NCI-H2196 (cell line): ENCODE measurements around the gene ZNF354B.
"Not testable (repeated sequence)": the region's sequence is repeated elsewhere in the genome, so short reads cannot be mapped to it uniquely, and the experiment has no call there.

Experiments
- DNase-seq: peaks from one replicate; lab custom pipeline; 2025; ENCODE audit not compliant: unreplicated experiment; lab: John Stamatoyannopoulos, UW

ZNF354B gene

DNA sequence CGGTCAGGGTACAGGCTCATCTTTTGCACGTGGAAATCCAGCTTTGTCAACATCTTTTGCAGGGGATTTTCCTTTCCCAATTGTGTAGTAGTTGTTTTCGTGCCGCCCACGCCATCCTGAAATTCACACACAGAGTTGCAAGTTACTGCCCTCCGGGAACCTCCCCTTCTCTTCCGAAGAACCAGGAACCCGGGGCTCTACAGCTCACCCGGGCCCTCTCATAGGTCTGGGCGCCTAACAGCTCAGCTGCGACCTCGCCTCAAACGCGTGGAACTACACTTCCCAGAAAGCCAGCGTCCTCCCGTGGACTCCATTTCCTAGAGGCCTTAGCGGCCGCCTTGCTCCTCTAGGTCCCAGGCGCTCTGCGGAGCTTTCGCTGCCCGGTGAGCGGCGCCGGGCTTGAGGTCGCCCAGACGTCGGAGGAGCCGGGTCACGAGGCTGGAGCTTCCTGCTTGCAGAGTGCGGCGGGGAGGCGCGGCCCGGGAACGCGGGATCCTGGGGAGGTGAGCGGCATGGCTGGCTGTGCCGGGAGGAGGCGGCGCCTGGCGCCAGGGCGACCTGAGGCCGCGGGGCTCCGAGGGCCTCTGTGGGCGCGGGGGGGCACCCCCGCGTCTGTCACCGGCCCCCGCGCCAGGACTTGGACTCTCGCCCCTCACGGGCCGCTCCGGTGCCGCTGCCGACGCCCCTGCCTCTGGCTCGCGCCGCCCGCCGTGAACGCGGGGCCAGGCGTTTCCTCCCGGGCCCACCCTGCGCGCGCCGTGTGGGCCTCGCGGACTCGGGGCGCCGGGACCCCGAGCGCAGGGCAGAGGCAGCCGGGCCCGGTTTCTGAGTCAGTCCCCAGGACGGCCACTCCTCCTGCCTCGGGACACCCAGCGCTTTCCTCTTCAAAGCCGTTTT, at the start of gene ZNF354B:
Gene ZNF354B (plus strand): TSS at position 329 of the 897 bp plus-strand sequence. CDS start 1,095 bp downstream, outside the sequence.
- peak; percentile 90 for DNase-seq

DNA sequence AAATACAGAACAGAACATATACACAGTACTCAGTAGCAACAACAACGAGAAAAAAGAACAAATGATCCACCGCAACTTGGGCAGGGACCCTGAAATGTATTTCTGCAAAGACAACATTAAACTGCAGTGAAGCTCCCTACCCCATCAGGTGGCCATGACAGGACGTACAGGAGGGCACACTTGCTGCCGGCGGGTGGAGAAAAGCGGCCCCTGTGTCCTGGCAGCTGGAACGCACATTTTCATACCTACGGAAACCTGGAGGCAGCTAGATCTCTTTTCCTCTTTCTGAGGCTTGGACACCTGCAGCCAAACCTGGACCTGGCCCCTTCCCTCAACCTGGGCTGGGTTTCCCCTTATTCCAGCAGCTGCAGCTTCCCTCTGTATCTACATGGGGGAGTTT, 42.2 kb upstream of the ZNF354B start:
- DNase-seq: no peak

DNA sequence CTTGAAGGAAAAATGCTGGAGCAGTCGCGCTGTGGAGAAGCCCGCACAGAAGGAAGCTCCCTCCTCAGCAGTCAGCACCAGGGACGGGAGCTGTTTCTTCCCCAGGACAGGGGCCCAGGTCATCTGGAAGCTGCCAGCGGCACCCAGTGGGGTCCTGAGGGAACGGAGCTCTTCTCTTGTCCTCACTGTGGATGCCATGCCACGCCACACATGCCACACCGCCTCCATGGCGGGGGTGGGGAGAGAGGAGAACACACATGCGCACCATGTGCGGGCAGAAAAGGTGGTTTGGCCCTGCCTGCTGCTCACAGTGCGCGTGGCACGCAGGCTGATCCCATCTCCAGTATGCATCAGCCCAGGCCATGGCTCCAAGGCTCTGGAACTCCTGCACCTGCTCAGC, 41.7 kb upstream of the ZNF354B start:
- DNase-seq: no peak

DNA sequence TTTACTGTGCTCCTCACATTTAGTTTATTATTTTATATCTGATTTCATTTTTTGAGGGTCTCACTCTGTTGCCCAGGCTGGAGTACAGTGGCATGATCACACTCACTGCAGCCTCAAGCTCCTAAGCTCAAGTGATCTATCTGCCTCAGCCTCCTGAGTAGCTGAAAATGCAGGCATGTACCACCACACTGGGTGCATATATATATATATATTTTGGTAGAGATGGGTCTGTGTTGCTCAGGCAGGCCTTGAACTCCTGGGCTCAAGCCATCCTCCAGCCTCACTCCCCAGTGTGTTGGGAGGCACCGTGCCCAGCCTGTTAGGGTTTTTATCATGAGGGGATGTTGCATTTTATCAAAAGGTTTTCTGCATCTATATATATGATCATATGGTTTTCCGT, 39.8 kb upstream of the ZNF354B start:
- no peak for DNase-seq

DNA sequence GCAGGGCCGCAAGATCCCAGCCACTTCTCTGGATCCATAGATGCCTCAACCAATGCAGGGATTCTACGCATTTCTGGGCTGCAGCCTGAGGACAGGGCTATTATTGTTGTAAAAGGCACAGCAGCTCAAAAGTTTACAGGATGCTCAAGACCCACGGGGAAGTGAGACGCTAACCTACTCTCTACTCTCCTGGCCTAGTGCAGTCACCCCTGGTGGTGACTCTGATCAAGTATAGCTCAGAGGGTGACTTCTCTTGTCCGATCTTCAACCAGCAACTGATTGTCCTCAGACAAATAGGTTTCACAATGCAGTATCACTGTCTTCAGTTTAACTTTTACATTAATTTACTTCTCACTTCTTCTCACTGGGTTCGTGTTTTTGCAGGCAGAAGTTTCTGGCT, 34.3 kb upstream of the ZNF354B start:
- no peak for DNase-seq

DNA sequence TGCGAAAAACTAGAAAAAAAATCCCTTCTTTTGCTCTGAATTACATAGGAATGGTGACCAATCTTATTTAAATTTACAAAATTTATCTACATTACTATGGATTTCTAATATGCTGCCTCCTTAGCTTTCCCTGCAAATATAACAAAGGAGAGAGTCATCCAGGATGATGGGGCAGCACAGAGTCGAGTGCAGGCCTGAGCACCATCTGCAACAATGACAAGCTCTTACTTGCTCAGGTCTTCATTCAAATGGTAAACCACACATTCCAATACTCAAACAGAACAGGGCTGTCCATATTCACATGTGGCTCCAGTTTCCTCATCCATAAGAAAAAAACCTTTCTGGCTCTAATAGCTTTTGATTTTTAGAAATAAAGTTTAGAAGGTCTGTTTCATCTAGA, 33.5 kb upstream of the ZNF354B start:
- no peak for DNase-seq

DNA sequence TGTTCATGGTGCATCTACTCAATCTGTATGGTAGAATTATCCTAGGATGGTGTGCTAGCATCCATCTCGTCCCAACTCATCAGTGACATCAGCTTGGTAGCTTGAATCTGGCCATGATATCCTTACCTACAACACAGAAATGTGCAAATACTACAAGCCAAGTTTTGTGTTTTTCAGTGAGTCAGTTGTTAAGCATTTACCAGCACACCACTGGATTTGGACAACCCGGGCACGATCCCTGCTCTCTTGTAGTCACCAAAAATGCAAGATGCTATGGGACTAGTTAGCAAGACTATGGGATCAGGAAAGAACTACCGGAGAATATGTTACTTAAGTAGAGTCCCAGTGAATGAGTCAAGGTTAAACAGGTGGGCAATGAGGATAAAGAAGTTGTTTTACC, 32.1 kb upstream of the ZNF354B start:
- no peak for DNase-seq

DNA sequence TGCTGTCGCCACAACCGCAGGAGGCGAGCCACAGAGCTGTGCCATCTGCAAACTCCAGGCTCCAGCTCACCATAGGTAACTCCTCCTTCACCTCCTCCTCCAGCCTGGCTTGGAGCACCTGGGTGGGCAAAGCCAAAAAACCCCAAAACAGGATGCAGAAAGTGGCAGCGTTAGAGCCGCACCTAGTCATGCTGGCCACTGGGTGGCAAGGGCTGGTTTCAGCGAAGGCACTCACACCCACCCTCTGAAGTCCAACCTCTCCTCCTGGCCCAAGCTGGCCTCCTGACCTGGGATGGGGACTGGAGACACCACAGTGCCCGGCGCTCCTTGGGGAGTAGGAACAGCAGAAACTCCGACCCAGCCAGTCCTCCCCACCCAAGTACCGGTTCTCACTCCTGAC, 28.7 kb upstream of the ZNF354B start:
- no peak for DNase-seq

DNA sequence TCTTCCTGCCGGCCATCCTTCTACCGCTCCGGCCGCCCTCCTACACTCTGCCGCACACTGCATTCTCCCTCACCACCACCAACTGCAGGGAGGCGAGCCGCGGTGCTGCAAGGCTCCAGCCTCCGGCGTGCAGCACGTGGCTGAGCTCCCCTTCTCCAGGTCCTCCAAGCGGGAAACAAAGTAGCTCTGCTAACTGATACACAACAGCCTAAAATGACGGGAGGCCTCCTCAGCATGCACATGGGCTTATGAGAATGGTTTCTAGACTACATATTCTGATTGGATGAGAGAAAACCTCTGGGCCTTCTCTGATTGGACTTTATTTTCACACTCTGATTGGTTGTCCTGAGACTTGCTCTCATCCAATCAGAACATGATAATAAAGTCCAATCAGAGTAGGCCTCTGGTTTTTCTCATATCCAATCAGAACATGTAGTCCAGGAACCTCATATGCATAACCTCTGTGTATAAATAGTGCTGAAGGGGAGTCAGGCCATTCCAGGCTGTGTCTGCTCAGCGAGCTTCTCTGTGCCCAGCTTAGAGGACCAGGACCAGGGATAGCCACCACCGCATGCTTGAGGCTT, 27.0 kb upstream of the ZNF354B start:
- no peak for DNase-seq

DNA sequence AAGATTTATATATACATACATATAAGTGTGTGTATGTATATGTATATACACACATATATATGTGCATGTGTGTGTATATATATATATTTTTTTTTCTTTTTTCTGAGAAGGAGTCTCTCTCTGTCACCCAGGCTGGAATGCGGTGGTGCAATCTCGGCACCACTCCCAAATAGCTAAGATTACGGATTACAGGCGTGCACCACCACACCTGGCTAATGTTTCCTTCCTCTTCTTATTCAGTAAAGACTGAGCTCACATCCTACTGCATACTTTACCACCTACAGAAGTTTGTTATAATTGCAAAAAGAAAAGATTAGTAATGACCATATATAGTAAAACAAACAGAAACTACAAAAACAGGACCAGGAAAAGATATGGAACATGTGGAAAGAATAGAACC, 23.1 kb upstream of the ZNF354B start:
- no peak for DNase-seq

DNA sequence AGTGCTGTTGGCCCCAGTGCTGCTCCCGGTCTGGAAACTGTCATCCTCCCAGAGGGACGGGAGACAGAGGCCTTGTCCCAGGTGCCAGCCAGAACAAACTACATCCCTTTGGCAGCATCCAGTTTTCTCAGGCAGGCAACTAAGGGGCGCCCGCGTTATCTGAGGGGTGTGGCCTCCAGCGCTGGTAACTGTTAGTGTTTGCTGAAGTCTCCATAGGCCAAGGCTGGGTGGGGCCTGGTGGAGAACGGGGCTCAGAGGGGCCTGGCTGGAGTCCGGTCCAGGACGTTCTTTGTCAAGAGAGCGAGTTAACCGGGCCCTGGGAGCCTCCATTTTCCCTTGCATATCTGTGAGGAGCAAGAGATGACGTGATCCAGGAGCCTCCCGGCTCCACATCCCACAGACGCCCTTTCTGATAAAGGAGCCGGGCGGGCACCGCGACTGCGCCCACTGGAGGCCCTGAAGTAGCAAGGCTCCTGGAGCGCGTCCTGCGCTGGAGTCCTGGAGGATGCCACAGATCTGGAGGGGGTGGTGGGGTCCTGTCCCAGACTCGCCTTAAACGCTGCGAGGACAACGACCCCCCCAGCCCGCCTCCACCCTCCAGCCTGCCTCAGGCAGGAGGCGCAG, 20.9 kb upstream of the ZNF354B start:
- DNase-seq: not testable (repeated sequence)

DNA sequence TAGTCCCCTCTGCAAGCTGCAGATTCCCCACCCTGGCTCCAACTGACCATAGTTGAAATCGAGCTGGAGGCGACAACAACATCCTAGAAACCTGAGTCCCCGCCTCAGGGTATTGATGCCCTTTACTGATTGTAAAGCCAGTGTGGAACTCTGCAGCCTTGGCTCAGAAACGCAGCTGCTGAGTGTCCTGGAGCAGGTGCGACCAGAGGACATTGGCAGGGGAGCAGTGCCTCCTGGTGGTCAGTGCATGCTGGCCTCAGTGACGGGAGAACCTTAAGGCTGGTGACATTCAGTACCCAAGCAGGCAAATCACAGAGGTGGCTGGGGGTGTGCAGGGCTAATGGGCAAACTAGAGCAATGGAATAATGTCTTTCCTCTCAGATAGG, 20.4 kb upstream of the ZNF354B start:
- peak; percentile 40 for DNase-seq

DNA sequence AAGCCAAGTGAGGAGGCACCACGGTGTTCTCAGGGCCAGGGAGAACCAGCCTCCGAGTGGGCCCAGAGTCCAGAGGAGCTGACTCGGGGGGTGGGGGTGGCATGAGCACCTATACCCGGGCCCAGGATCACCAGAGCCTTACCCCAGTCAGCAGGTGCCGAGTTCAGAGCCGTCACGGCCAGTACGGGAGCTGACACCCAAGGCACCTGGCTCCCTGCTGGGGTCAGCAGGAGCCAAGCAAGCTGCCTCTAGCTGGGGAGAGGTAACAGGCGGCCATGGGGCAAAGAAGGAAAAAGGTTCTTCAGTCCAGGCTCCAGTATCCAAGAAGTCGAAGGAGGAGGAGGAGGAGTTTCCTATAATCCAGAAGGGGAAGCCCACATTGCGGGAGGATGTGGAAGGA, 19.4 kb upstream of the ZNF354B start:
- DNase-seq: not testable (repeated sequence)

DNA sequence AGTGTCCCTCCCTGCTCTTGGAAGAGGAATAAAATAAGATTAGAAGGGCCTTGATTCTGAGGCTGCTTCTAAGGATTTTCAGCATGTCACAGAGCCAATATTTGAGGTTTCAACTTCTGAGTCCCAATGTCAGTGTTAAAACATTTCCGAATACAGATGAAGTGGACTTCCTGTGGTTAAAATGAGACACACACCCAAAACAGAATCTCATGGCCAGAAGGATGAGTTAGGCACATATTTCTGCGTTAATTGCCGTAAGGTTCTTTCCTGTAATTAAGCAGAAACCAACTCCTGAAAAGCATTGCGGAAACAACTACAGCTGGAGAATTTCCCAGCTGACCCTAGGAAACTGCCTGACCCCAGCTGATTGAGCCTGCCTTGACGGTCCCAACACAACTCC, 10.4 kb upstream of the ZNF354B start:
- no peak for DNase-seq

DNA sequence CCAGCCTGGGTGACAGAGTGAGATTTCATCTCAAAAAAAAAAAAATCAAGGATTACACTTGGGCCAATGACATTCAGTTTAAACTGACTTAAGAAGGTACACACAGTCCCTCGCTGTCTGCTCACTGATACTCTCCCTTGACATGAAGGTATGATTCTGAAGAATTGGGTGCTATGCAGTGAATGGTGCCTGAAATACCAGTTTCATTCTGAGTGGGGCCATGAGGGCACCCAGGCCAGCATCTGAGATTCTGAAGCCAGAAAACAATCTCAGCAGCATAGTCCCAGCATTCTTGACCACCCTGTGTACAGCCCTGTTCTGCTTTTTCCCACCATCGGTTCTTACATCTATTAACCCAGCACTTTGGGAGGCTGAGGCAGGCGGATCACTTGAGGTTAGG, 7.8 kb upstream of the ZNF354B start:
- DNase-seq: no peak

DNA sequence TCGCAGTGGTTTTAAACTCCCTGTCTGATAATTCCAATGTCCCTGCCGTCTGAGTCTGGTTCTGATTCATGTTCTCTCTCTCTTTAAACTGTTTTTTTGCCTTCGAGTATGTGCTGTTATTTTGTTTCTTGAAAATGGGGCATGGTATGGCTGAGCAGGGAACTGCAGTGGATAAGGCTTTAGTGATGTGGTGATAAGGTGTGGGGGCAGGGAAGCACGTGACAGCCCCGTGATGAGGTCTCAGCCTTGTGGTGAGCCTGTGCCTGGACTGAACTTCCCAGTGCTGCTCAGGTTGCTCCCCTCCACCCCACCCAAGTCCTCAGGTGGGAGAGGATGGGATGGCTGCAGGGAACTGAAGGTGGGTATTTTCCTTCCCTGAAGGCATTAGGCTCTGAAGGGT, 5.5 kb upstream of the ZNF354B start:
- no peak for DNase-seq

DNA sequence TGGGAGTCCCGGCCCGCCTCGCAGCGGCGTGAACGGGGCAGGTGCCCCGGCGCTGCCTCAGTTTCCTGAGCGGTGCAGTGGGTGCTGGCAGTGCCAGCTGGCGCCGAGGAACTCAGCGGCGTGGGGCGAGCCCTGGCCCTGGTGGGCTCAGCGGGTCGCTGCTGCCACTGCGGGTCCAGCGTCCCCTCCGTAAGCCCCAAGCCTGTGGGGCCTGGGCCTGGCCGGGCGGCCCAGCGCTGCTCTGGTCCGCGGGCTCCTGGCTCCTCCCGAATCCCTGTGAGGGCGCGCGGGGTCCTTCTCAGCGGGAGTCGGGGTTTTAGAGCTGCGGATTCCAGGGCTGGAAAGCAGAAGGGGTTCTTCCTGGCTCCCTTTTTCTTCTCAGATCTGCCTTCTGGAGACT, 862 bp downstream of the ZNF354B start:
- DNase-seq: not testable (repeated sequence)

DNA sequence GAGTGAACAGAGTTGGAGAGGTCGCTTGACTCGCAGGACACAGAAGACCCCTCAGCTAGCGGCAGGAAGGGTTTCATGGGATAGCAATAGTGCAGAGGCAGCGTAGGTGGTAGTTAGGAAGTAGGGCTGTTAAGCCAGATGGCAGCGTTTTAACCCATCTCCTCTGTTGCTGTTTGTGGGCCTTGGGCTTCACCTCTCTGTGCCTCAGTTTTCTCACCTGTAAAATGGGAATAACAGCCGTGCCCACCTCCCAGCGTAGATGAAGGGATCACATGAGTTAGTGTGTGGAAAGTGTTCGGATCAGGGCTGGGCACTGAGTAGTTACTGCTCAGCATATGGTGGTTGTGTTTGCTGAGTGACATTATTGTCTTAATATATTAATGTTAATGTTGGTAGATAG, 1.9 kb downstream of the ZNF354B start:
- no peak for DNase-seq

DNA sequence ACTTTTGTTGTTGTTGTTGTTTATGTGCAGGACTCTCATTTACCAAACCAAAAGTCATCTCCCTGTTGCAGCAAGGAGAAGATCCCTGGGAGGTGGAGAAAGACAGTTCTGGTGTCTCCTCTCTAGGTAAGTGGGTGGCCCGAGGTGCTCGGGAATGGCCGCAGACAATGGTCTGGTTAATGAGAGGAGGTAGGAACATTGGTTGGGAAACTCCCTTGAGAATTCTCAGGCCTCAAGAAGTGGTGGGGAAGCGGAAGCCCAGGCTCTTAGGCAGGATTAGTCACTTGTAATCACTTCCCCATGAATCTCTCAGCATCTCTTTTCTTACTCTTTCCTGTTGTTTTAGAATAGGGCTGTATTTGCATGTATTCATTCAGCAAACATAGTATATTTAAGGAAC, 7.2 kb downstream of the ZNF354B start:
- no peak for DNase-seq

DNA sequence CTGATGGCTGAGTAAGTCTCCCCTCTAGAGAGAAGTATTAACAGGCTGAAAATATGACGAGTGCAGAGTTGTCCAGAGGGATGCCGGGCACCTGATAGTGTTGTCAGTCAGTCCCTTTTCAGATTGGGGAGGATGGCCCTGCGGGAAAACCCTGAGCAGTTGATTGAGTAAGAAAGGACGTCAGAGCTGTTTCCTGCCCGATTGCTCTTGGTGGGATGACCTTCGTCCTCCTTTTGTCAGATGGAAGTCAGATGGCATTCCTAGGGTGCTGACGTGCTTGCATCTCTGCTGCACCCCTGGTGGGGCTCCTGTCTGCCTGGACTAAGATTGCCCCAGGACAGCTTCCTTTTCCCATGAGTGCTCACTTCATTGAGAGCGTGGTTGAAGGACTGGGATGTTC, 9.8 kb downstream of the ZNF354B start:
- no peak for DNase-seq

DNA sequence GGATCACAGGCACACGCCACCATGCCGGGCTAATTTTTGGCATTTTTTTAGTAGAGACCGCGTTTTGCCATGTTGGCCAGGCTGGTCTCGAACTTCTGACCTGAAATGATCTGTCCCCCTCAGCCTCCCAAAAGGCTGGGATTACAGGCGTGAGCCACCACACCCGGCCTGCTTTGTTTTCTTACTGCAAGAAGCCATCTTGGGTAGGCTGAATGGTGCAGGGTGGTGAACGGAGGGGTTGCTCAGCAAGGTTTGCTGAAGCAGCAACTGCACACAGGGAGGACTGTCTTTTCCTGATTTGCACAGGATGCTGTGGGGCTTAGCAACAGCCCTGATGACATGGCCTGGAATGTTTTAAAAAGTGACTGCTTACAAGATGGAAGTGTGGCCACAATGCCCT, 10.7 kb downstream of the ZNF354B start:
- no peak for DNase-seq

DNA sequence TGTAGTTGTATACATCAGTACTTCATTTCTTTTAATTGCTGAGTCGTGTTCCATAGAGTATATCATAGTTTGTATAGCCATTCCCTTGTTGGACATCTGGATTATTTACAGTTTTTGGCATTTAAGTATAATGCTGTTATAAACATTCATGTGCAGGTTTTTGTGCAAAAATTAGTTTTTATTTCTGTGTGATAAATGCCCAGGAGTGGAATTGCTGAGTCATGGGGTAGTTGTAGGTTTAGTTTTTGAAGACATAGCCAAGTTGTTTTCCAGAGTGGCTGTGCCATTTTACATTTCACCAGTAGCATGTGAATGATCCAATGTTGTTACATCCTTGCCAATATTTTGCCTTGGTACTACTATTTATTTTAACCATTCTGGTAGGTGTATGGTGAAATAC, 12.5 kb downstream of the ZNF354B start:
- DNase-seq: no peak
